Measurements from ENCODE around the gene BRWD1.

The BRWD1 gene

DNA sequence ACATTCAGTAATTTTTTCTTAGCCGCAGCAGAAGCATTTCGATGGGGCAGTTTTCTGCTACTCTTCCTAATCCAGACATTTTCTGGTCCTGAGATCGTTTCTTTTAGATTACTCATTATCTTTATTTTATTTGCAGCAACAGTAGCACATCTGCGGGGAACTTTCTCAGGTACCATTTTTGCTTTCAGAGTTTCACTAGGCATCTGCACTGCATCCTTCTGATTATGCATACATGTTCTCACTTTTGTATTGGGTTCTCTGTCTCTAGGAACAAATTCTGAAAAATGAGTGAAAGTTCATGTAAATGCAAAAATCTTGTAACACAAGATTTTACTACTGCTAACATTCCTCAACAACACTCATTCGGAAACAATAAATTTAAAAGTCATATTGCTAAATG, 126.3 kb downstream of the BRWD1 start:
- H3K27ac ChIP-seq (ENCODE audit: low read depth in 2 of 2, low read length in 2 of 2), result no peak overlapping the region

DNA sequence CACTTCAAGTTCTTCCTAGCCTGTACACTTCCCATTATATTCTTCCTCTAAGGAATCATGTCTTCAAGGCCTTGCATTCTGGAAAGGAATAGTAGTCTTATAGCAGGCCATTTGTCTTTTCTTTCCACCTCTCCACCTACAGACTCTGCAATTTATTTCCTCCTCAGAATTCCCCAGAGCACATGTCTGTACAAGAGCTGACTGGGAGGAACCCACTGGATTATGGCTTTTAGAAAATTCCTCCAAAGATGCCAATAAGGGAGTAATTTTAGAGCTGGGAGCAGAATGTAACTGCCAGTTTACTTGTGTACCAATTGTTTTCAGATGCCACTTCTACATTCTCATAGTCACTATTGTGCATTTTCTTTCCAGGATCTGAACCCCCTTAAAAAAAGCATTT, 126.8 kb downstream of the BRWD1 start:
- H3K27ac ChIP-seq (ENCODE audit: low read depth in 2 of 2, low read length in 2 of 2), result no peak overlapping the region
- no peak overlapping the region for H3K4me3 ChIP-seq (ENCODE audit: low read length in 2 of 2)
- H3K9ac ChIP-seq (ENCODE audit: low read depth in 1 of 2, low read length in 2 of 2), result no peak overlapping the region
- H3K36me3 ChIP-seq (ENCODE audit: control insufficient read depth in 2 of 2, insufficient read depth in 2 of 2, low read length in 2 of 2), result no peaks in the 10 kb centered on the region
- no peaks in the 10 kb centered on the region for H3K27me3 ChIP-seq (ENCODE audit: control insufficient read depth in 2 of 2, insufficient read depth in 2 of 2, low read length in 2 of 2)
- no peaks in the 10 kb centered on the region for H3K9me3 ChIP-seq (ENCODE audit: control insufficient read depth in 2 of 2, low read length in 2 of 2)
- H3K4me1 ChIP-seq (ENCODE audit: control insufficient read depth in 2 of 2, insufficient read depth in 2 of 2, low read length in 2 of 2), result peaks cover 0 to 12% of the 10 kb centered on the region in 2 donors

More for the DNA sequence above, 126.3 kb downstream of the BRWD1 start:
- Histone ChIP-seq H3K4me1 (ENCODE audit: control insufficient read depth in 2 of 2, insufficient read depth in 2 of 2, low read length in 2 of 2) (peaks cover 0 to 9% of the 10 kb centered on the region in 2 donors), H3K9me3 (ENCODE audit: control insufficient read depth in 2 of 2, low read length in 2 of 2) (no peaks in the 10 kb centered on the region), H3K27me3 (ENCODE audit: control insufficient read depth in 2 of 2, insufficient read depth in 2 of 2, low read length in 2 of 2) (no peaks in the 10 kb centered on the region), H3K36me3 (ENCODE audit: control insufficient read depth in 2 of 2, insufficient read depth in 2 of 2, low read length in 2 of 2) (no peaks in the 10 kb centered on the region), H3K9ac (ENCODE audit: low read depth in 1 of 2, low read length in 2 of 2) (no peak overlapping the region), H3K4me3 (ENCODE audit: low read length in 2 of 2) (no peak overlapping the region)

DNA sequence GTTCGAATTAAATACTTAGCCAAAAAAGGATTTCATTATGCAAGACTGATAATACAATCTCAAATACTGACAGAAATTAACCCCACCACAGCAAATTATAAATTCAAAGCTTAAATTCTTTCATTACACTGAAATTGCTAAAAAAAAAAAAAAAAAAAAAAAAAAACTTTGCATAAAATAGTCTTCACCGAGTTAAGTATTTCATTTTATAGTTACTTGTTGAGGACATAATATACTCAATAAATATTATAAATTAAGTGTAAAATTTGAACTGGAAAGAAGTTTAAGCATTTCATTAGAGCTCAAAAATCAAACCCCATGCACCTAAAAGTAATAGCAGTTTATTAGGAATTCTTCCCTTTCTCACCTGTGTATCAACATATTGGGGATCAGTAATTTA, 128.3 kb downstream of the BRWD1 start:
- Histone ChIP-seq H3K27ac (ENCODE audit: low read depth in 2 of 2, low read length in 2 of 2) (no peak overlapping the region), H3K4me3 (ENCODE audit: low read length in 2 of 2) (no peak overlapping the region)

DNA sequence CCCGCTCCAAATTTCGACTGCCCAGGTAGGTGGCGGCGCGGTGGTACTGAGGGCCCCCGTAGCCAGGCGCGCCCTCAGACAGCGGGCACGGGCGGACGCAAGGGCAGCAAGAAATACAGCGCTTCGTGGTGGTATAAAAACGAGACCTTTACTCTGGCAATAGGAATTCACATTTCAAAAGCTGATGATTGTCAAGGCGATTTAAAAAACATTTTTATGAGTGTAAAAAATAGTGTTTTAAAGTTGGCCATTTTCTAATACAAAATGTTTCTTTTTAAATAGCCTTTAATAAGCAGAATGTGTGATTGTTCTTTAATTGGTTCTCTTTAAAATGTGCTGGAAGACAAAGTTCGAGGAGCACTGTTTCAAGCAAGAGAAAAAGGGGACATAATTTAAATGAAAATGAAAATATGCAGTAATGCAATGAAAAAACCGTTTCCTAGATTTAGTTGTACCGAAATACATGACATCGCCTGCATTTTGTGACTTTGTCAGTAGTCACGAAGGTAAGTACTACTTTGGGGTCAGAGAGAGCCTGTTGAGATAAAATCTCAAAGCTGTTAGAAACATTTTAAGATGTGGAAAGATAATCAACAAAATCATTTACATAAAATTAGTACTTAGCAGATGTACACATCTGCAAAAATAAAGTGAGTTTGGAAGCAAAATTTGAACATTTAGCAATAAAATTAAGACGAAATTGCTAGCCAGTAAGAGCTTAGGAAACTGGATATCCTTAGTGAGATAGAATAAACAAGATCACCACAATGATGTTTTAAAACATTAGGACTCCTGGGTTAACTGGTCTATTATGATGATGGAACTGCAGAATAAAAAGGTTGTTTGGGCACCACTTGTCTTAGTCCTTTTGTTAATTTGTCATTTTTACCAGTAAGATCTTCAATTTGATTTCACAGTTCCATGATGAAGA, 129.1 kb downstream of the BRWD1 start:
- H3K27ac ChIP-seq (ENCODE audit: low read depth in 2 of 2, low read length in 2 of 2), result peak overlapping the region; percentile 91 to 95
- no peaks in the 10 kb centered on the region for H3K36me3 ChIP-seq (ENCODE audit: control insufficient read depth in 2 of 2, insufficient read depth in 2 of 2, low read length in 2 of 2)
- no peaks in the 10 kb centered on the region for H3K9me3 ChIP-seq (ENCODE audit: control insufficient read depth in 2 of 2, low read length in 2 of 2)
- peak overlapping the region; percentile 90 to 93 for H3K4me3 ChIP-seq (ENCODE audit: low read length in 2 of 2)
- H3K9ac ChIP-seq (ENCODE audit: low read depth in 1 of 2, low read length in 2 of 2), result peak overlapping the region; percentile 73 to 87
- no peaks in the 10 kb centered on the region for H3K27me3 ChIP-seq (ENCODE audit: control insufficient read depth in 2 of 2, insufficient read depth in 2 of 2, low read length in 2 of 2)
- H3K4me1 ChIP-seq (ENCODE audit: control insufficient read depth in 2 of 2, insufficient read depth in 2 of 2, low read length in 2 of 2), result peaks cover 0 to 12% of the 10 kb centered on the region in 2 donors

More for the DNA sequence above, 128.3 kb downstream of the BRWD1 start:
- Histone ChIP-seq H3K9me3 (ENCODE audit: control insufficient read depth in 2 of 2, low read length in 2 of 2) (no peaks in the 10 kb centered on the region), H3K27me3 (ENCODE audit: control insufficient read depth in 2 of 2, insufficient read depth in 2 of 2, low read length in 2 of 2) (no peaks in the 10 kb centered on the region), H3K4me1 (ENCODE audit: control insufficient read depth in 2 of 2, insufficient read depth in 2 of 2, low read length in 2 of 2) (peaks cover 0 to 12% of the 10 kb centered on the region in 2 donors), H3K9ac (ENCODE audit: low read depth in 1 of 2, low read length in 2 of 2) (no peak overlapping the region), H3K36me3 (ENCODE audit: control insufficient read depth in 2 of 2, insufficient read depth in 2 of 2, low read length in 2 of 2) (no peaks in the 10 kb centered on the region)

DNA sequence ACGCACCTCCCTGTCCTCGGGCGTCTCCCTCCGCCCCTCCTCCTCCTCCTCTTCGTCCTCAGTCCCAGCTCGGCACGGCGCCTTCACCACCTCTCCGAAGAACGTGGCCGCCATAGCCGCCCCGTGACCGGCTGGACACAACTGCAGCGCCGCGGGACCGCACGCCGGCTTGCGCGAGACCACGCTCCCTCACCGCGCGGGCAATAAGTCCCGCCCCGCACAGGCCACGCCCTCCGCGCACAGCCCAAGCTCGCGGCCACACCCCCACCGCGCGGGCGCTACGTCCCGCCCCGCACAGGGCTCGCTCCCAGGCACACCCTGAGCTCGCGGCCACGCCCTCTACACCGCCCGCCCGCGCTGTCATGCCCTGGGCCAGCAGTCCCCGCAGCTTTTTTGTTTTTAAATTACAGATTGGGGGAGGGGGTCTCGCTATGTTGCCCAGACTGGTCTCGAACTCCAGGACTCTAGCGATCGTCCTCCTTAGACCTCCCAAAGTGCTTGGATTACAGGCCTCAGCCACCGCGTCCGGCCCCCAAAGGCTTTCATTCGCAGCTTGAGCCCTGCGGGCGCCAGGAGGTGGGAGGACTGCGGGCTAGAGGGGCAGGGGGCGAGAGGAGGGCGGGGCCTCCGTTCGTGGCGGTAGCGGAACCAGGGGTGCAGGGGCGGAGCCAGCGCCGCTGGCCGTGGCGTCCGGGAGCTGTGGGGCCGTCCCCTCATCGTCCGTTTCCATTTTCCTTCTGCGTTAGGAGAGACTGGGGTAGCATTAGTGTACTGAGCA, 130.0 kb downstream of the BRWD1 start, which contains the start of gene PSMG1:
TSS of gene PSMG1 (minus strand) at position 180 of the 778 bp plus-strand sequence. CDS start at position 114, 66 bp downstream.
- H3K4me1 ChIP-seq (ENCODE audit: control insufficient read depth in 2 of 2, insufficient read depth in 2 of 2, low read length in 2 of 2), result peaks cover 0 to 12% of the 10 kb centered on the region in 2 donors
- peak within 1 kb of the TSS; percentile 90 to 93 for H3K4me3 ChIP-seq (ENCODE audit: low read length in 2 of 2)
- peak within 1 kb of the TSS; percentile 91 to 95 for H3K27ac ChIP-seq (ENCODE audit: low read depth in 2 of 2, low read length in 2 of 2)
- no peaks in the 10 kb centered on the region for H3K27me3 ChIP-seq (ENCODE audit: control insufficient read depth in 2 of 2, insufficient read depth in 2 of 2, low read length in 2 of 2)
- no peaks in the 10 kb centered on the region for H3K9me3 ChIP-seq (ENCODE audit: control insufficient read depth in 2 of 2, low read length in 2 of 2)
- peak within 1 kb of the TSS; percentile 73 to 87 for H3K9ac ChIP-seq (ENCODE audit: low read depth in 1 of 2, low read length in 2 of 2)
- H3K36me3 ChIP-seq (ENCODE audit: control insufficient read depth in 2 of 2, insufficient read depth in 2 of 2, low read length in 2 of 2), result peaks cover 3 to 5% of the 10 kb centered on the region in 2 donors

DNA sequence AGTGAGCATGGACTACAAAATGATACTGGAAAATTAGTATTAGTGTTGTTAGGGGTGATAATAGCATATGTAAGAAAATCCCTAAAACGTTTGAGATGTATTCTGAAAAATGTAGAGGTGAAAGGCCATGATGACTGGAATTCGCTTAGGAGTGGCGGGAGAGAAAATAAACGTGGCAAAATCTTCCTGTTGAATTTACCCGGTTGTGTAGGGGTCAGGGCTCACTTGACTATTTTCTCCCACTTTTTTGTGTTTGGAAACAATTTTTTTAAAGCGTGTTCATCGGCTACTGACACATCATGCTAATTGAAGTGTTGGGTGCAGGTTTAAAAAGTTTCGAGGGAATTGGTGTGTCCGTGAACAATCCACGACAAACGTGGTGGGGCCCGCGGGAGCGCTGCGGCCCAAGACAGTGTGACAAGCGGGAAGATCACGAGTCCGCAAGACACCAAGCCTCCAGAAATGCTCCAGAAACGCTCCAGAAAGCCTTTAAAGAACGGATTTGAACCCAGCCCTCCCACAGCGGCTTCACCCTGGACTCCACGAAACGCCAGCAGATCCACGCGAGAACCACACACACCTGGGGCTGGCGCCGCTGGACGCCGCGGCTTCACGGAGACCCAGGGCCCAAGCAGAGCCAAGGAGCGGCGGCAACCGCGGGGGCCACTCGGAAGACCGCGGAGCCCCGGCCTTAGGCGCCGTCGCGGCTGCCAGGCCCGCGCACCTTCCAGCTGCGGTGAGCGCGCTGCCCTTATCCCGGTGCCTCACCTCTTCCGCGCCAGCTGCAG, 130.8 kb downstream of the BRWD1 start:
- Histone ChIP-seq H3K27me3 (ENCODE audit: control insufficient read depth in 2 of 2, insufficient read depth in 2 of 2, low read length in 2 of 2) (no peaks in the 10 kb centered on the region), H3K4me1 (ENCODE audit: control insufficient read depth in 2 of 2, insufficient read depth in 2 of 2, low read length in 2 of 2) (peaks cover 0 to 12% of the 10 kb centered on the region in 2 donors), H3K9ac (ENCODE audit: low read depth in 1 of 2, low read length in 2 of 2) (peak overlapping the region; percentile 73 to 87), H3K9me3 (ENCODE audit: control insufficient read depth in 2 of 2, low read length in 2 of 2) (no peaks in the 10 kb centered on the region), H3K4me3 (ENCODE audit: low read length in 2 of 2) (peak overlapping the region; percentile 90 to 93), H3K27ac (ENCODE audit: low read depth in 2 of 2, low read length in 2 of 2) (peak overlapping the region; percentile 91 to 95), H3K36me3 (ENCODE audit: control insufficient read depth in 2 of 2, insufficient read depth in 2 of 2, low read length in 2 of 2) (peaks cover 3 to 6% of the 10 kb centered on the region in 2 donors)

DNA sequence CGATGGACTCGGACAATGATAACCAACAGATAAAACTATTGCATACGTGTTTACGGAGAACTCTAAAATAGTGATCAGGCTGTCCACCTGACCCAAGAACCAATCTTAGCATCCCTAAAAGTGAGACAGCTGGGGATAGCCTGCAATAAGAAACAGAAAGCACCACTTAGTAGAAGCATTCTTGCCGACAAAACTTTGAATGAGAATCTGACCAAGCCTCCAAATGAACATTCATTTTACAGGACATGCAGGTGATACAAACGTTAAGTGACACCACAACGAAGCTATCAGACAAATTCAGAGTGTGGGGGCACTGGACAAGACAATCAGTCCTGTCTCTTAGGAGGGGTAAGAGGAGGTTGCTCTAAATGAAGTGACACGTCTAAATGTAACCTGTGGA, 131.4 kb downstream of the BRWD1 start:
- peak overlapping the region; percentile 73 to 87 for H3K9ac ChIP-seq (ENCODE audit: low read depth in 1 of 2, low read length in 2 of 2)
- H3K36me3 ChIP-seq (ENCODE audit: control insufficient read depth in 2 of 2, insufficient read depth in 2 of 2, low read length in 2 of 2), result peaks cover 3 to 6% of the 10 kb centered on the region in 2 donors
- no peaks in the 10 kb centered on the region for H3K9me3 ChIP-seq (ENCODE audit: control insufficient read depth in 2 of 2, low read length in 2 of 2)
- peak overlapping the region; percentile 90 to 93 for H3K4me3 ChIP-seq (ENCODE audit: low read length in 2 of 2)
- H3K27ac ChIP-seq (ENCODE audit: low read depth in 2 of 2, low read length in 2 of 2), result no peak overlapping the region
- H3K4me1 ChIP-seq (ENCODE audit: control insufficient read depth in 2 of 2, insufficient read depth in 2 of 2, low read length in 2 of 2), result peaks cover 0 to 12% of the 10 kb centered on the region in 2 donors
- no peaks in the 10 kb centered on the region for H3K27me3 ChIP-seq (ENCODE audit: control insufficient read depth in 2 of 2, insufficient read depth in 2 of 2, low read length in 2 of 2)

DNA sequence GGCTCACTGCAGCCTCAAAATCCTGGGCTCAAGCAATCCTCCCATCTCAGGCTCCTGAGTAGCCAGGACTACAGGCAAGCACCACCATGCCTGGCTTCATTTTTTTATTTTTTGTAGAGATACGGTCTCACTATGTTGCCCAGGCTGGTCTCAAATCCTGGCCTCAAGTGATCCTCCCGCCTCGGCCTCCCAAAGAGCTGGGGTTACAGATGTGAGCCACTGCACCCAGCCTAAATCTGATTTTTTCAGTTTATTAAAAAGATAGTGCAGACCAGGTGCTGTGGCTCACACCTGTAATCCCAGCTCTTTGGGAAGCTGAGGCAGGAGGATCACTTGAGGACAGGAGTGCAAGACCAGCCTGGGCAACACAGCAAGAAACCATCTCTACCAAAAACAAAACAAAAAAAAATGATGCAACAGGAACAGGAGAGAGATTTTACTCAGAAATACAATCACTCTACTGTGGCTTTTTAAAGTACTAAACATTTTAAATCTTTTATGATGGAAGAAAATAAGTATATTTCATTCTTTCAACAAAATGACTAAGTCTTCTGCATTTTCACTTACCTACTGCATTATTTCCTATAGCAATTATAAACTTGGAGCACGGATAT, 132.1 kb downstream of the BRWD1 start:
- H3K4me1 ChIP-seq (ENCODE audit: control insufficient read depth in 2 of 2, insufficient read depth in 2 of 2, low read length in 2 of 2), result peaks cover 0 to 12% of the 10 kb centered on the region in 2 donors
- H3K36me3 ChIP-seq (ENCODE audit: control insufficient read depth in 2 of 2, insufficient read depth in 2 of 2, low read length in 2 of 2), result peaks cover 7 to 8% of the 10 kb centered on the region in 2 donors
- H3K4me3 ChIP-seq (ENCODE audit: low read length in 2 of 2), result no peak overlapping the region
- H3K9ac ChIP-seq (ENCODE audit: low read depth in 1 of 2, low read length in 2 of 2), result no peak overlapping the region
- H3K9me3 ChIP-seq (ENCODE audit: control insufficient read depth in 2 of 2, low read length in 2 of 2), result no peaks in the 10 kb centered on the region
- no peak overlapping the region for H3K27ac ChIP-seq (ENCODE audit: low read depth in 2 of 2, low read length in 2 of 2)
- H3K27me3 ChIP-seq (ENCODE audit: control insufficient read depth in 2 of 2, insufficient read depth in 2 of 2, low read length in 2 of 2), result no peaks in the 10 kb centered on the region

DNA sequence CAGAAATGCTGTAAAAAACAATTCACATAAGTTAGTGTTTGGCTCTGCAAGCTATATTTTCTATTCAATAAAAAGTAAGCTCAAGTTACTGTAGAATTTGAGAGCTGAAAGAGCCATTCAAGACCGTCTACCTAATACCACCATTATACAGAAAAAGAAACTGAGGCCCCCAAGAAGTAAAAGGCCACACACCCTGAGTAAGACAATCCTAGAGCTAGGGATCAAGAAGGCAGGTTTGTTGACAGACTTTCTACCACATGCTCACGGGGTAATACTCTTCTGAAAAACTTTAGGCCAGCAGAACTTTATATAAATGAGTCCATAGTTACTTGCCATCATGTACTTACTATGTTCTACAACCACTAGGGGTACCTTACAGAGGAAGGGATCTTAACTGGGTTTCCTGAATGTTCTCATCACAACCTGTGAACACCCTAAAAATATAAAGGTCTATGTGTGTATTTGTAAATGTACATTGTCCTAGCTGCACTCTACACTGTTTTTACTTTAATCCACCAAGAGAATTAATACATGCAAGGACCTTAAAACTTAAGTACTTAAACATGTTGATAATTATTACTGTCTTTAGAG, 132.9 kb downstream of the BRWD1 start:
- Histone ChIP-seq H3K27me3 (ENCODE audit: control insufficient read depth in 2 of 2, insufficient read depth in 2 of 2, low read length in 2 of 2) (no peaks in the 10 kb centered on the region), H3K9ac (ENCODE audit: low read depth in 1 of 2, low read length in 2 of 2) (no peak overlapping the region), H3K9me3 (ENCODE audit: control insufficient read depth in 2 of 2, low read length in 2 of 2) (no peaks in the 10 kb centered on the region), H3K36me3 (ENCODE audit: control insufficient read depth in 2 of 2, insufficient read depth in 2 of 2, low read length in 2 of 2) (peaks cover 9% of the 10 kb centered on the region in 2 donors), H3K27ac (ENCODE audit: low read depth in 2 of 2, low read length in 2 of 2) (no peak overlapping the region), H3K4me3 (ENCODE audit: low read length in 2 of 2) (no peak overlapping the region), H3K4me1 (ENCODE audit: control insufficient read depth in 2 of 2, insufficient read depth in 2 of 2, low read length in 2 of 2) (peaks cover 0 to 12% of the 10 kb centered on the region in 2 donors)

Measured in mucosa of rectum (tissue), 2 donors.